C4-2B (cell line): Measurements from ENCODE around the gene PA2G4.
A peak's percentile ranks its signal among the peaks of the same experiment; 100 is the strongest.

ENCODE experiments used
- H3K27ac ChIP-seq: fragments of 450-650 bp; 2 replicates; pipeline ENCODE4 v1.5.1; 2017
- CTCF ChIP-seq: fragments of 450-650 bp; conservative IDR thresholded peaks from 2 replicates; pipeline ENCODE4 v1.5.1; 2017; ENCODE audit warnings: mild to moderate bottlenecking
- ZFX ChIP-seq: fragments of 450-650 bp; IDR thresholded peaks from 2 replicates; pipeline ENCODE4 v1.6.1; 2017

The PA2G4 gene

GRCh38 chr12:56151672-56152131 is 47.3 kb downstream of the PA2G4 start:
- H3K27ac ChIP-seq: peak overlapping the region; percentile 79
- TF ChIP-seq CTCF: no peak; the same call in 1 of the 2 replicates
- no peak for TF ChIP-seq ZFX

DNA sequence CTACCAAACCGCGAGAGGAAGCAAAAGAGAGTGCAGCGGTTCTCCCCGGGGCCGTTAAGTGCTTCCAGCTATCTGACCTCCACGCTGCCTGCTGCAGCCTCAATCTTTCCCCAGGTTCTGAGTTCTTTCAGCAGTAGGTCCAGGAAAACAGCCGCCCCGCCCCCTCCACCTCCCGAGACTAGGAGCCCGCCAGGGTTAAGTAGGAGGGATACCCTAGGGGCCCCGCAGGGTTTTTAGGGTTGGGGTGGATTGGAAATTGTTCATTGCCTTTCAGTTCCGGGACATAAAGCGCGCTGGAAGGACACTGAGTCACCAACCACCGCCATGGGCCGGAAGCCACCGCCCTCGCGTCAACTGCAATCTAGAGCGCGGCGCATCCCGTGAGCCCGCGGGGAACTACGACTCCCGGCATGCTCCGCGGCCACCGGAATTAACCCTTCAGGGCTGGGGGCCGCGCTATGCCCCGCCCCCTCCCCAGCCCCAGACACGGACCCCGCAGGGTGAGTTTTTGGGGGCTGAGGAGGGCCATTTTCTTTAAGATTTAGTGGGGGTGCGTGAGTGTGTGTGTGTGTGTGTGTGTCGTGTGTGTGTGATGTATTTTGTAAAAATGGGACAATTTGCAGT is 47.9 kb downstream of the PA2G4 start, which contains the start of gene MYL6B:
MYL6B (plus strand) TSS at position 456 of the 624 bp plus-strand sequence. CDS start 1,332 bp downstream, outside the sequence.
- H3K27ac ChIP-seq: peak within 1 kb of the TSS; percentile 79
- no peak for TF ChIP-seq CTCF
- TF ChIP-seq ZFX: no peak

GRCh38 chr12:56152756-56153677 is 48.7 kb downstream of the PA2G4 start:
- H3K27ac ChIP-seq: peak overlapping the region; percentile 79
- TF ChIP-seq ZFX (no peak), CTCF (no peak)

- H3K27ac ChIP-seq: no peak overlapping the region
- TF ChIP-seq CTCF (no peak), ZFX (no peak)
Observed at GRCh38 chr12:56153678-56154065, 49.3 kb downstream of the PA2G4 start.

- TF ChIP-seq CTCF (no peak), ZFX (no peak)
- H3K27ac ChIP-seq: no peak overlapping the region
Observed at GRCh38 chr12:56154246-56154771, 50.0 kb downstream of the PA2G4 start.

GRCh38 chr12:56154818-56155217 is 50.5 kb downstream of the PA2G4 start:
- no peak overlapping the region for H3K27ac ChIP-seq
- TF ChIP-seq CTCF (no peak), ZFX (no peak)
